Activated naive CD8-positive, alpha-beta T cell treated with anti-CD3 and anti-CD28 coated beads, Interleukin-2, amount 50 U/mL, for 16 hours (primary cell): ENCODE data around the gene CAMK2N1.

Experiments
- DNase-seq: peaks from one replicate; pipeline ENCODE4 v3.0.0-alpha.2; 2020; ENCODE audit warnings: low read depth, low spot score

Gene CAMK2N1

DNA sequence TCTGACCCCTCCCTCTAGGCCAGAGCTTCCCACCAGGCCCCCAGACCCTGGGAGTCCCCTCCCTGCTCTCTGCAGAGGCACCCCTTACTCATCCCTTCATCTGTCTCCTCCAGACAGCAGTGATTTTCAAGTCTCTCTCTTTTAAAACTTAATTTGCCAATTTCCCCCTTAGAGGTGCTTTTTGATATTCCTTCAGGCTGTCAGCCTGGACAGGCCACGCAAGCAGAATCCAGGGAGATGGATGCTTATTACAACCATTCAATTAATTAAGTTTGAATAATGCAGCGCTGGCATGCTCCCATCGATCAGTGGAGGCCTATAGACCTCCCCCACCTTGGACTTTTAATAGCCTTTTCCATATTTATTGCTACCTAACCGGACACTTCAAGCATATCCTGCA is 6.2 kb downstream of the CAMK2N1 start:
- DNase-seq, result no peak

DNA sequence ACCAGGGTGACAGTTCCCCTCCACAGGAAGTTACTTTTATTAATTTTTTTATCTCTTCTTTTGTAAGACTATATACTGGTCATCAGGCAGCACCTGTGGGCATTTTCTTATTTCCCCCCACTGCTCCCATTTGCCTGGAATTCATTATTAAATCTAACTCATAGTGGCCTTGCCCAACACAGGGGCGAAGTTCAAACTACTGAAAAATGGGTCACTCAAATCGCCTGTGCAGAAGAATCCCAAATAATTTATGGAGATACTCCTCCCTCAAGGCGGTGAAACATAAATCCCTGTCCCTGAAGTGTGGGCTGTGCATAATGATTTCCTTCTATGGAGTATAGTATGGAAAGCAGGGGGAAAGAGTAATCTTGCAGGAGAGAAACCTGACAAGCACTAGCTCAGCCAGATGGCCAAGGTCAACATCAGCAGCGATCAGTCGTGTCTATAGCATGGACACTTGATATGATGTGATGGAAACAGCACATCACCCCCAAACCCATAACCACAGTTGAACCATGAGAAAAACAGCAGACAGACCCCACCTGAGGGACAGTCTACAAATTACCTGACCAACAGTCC is 7.9 kb downstream of the CAMK2N1 start:
- DNase-seq, result no peak

DNA sequence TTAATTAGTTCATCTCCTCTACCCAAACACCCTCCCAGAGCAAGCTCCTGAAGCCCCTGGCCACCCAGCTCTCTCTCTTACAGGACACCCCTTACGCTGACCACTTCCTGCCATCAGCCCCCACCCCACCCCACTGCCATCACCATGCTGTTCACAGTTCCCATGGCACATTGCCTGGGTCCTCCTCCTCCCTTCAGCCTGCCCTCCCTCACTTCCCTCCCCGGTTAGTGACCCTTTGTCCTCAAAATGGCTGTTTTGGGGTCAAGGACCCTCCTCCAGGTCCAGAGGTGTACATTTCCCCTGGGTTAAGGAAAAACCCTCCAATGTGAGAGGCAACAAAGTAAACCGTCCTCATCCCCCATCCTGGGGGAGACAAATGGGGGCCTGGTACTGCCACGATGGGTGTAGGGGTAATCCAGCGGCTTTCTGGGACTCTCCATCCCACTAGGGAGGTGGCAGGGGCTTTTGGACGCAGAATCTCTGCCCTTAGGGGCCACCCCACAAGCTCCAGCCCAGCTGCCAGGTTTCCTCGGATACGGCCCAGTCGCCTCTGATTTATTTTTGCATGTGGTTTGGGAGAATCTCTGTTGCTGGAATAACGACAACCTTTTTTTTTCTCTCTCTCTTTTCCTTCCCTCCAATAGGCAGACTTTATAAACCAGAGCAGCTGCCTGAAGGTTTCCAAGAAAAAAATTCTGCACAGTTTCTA is 8.5 kb downstream of the CAMK2N1 start:
- DNase-seq, result no peak

DNA sequence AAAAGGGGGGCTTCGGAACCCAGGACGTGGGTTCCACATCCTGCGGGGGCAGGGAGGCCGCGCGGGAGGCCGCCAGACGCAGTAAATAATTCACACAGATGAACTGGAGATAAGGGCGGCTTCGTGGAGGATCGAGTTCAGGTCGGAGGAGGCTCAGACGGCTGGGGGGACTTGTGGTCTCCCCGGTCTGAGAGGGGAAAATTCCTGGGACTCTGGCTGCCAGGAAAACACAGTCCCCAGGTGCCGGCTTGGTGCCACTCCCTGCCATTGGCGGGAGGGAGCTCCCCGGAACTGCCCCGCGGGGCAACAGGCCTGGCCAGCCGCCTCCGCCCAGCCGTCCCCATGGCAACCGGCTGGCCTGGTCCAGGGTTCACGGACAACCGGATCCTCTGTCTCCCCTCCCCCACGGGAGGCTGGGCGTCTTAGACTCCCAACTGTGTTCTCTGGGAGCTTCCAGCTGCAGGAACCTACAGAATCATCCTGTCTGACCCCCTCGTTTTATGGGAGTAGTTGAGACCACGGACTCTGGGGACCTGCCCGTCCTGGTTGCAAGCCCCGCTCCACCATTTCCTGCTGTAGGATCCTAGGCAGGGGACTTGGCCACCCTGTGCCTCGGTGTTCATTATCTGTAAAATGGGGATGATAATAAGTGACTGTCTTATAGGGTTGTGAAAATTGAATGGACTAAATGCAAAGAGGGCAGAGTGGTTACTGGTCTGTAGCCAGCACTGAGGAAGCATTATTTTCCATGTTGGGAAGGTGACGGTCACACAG is 9.6 kb downstream of the CAMK2N1 start:
- DNase-seq, result no peak

DNA sequence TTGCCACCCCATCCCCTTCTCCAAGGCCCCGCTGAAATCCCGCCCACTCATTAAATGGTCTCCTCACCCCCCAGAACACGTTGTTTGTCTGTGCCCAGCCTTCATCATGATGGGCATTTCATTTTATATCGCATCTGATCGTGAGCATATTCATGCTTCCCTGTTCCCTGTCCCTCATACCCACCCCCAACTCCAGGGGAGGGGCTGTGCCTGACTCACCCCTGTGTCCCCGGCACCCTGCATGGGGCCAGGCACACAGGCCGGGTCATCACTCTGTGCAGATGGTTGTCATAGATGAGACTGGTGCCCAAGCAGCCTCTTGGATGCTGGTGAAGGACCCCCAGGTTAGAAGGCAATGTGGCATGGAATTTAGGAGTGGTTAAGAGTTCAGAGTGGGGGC is 11.0 kb downstream of the CAMK2N1 start:
- DNase-seq, result no peak

DNA sequence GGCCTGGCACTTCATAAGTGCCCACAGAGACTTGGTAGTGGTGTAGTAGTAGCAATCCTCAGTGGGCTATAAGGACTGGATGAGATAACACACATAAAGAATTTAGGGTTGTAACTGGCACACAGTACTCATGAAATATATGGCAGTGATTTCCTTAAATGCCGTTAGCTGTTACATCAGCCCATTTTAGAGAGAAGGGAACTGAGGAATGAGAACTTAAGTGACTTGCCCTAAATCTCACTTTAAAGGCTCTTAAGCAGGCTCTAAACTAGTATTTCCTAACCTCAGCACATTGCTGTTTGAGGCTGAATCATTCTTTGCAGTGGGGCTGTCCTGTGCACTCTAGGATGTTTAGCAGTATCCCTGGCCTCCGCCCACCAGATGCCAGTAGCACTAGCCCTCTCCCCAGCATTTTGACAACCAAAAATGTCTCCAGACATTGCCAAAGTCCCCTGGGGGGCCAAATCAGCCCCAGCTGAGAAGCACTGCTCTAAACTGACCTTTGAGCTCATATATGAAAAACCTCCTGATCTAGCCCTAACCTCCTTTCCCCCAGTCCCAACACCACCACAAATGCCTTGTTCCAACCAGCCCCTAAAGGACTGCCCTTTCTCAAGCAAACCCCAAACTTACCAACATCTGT is 11.6 kb downstream of the CAMK2N1 start:
- DNase-seq, result no peak

DNA sequence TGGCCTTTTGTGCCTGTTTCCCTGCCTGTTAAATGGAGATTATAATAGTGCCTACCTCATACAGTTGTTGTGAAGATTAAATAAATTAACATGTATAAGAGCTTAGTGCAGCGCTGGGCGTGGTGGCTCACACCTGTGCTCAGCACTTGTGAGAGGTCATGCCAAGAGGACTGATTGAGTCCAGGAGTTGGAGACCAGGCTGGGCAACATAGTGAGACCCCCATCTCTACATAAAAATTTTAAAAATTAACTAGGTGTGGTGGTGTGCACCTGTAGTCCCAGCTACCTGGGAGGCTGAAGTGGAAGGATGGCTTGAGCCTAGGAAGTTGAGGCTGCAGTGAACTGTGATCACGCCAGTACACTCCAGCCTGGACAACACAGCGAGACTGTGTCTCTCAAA is 12.1 kb downstream of the CAMK2N1 start:
- DNase-seq, result no peak

DNA sequence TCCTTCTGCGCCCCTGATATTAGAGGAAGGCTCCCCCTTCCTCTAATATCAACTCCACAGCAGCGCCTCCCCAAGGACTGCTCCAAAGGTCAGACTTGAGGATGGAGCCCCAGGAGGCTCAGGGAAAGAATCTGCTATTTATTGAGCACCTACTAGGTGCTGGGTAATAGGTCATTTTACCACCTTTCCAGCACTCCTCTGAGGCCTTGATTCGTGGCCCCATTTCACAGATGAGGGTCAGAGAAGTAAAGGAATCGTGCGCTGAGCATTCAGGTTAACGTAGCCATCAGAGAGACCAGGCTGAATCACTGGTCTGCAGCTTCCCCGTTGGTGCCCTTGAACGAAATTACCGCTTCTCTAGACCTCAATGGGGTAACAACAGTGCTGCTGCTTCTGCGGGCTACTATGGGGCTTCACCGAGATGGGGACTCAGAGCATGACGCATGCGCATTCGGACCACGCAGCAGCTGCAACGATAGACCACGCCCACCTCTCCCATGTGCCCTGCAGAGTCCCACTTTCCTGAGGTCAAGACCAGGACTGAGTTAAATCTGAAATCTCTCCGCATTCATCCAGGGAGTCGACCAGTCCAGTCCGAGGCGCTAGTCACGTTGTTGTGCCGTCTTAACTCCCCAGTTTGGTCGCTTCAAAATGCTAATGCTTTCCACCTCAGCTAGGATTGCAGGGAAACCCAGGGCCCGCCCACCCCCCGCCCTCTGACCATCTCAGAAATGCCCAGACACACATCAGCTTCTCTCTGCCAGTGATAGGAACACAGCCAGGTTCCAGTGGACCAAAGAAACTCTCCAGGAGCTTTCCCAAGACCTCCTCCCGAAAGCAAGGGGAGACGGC is 12.9 kb downstream of the CAMK2N1 start:
- DNase-seq, result no peak

DNA sequence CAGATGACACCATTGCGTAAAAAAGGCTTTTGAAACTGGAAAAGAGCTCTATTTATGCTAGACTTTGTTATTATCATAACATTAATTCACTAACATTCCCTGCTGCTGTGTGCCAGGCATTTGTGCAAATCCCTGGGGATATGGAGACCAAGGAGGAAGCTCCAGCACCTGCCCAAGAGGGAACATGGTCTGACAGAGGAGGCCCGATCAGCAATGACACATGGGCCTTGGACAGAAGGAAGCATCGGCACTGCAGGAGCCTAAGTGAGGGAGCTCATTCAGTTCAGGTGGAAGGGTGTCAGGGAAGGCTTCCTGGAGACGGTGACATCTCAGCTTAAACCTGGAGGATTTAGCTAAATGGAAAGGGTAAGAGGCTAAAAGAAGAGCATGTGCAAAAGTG is 13.9 kb downstream of the CAMK2N1 start:
- no peak for DNase-seq

DNA sequence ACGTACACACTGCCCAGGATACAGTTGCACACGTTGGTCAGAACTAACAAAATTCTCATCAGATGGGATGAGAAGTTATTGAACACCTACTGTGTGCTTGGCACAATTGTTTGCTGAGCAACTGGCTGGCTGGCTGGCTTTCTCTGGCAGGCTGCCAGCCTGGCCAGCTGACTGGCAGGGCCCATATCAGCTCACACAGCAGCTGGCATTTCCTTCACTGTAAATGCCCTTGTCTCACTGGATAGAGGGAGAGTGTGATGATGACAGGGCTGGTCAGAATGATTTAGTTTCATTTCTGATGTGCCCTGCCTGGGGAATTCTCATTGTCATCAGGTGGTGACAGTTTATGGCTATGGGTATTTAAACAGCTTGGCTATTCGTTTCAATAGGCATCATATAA is 15.8 kb downstream of the CAMK2N1 start:
- no peak for DNase-seq

DNA sequence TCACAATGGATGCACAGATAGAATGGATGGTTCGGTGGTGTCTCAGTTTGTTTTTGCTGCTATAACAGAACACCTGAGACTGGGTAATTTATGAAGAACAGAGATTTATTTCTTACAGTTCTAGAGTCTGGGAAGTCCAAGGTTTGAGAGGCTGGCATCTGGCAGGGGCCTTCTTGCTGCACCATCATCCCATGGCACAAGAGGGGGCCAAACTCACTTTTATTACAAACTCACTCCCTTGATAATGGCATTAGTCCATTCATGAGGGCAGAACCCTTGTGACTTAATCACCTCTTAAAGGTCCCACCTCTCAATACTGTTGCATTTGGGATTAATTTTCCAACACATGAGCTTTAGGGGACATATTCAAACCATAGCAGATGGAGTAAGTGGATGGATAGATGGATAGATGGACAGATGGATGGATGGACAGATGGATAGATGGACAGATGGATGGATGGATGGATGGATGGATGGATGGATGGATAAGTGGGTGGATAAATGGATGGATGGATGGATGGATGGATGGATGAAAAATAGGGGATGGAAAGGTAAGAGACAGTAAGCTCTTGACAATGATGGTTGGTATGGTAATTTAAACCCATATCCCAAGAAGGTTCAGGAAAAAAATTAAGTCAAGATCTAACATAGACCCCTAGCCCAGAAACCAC is 16.5 kb downstream of the CAMK2N1 start:
- DNase-seq, result no peak

DNA sequence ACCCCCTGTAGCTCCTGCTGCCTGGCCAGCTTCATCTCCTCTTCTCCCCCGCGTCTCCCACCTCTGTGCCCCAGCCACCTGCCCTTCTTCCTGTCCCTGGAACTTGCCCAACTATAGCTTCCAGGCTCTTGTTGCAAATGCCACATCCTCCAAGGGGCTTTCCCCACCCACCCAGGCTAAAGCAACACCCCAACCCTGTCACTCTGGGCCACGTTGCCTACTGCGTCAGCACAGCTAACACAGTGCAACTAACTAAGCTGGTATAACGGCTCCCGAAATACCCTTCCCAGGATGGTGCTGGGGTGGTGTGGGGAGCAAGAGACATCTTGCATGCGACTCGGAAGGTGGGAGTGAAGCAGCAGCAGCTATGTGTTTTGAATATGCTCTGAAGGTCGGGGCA is 19.7 kb downstream of the CAMK2N1 start:
- DNase-seq, result no peak

DNA sequence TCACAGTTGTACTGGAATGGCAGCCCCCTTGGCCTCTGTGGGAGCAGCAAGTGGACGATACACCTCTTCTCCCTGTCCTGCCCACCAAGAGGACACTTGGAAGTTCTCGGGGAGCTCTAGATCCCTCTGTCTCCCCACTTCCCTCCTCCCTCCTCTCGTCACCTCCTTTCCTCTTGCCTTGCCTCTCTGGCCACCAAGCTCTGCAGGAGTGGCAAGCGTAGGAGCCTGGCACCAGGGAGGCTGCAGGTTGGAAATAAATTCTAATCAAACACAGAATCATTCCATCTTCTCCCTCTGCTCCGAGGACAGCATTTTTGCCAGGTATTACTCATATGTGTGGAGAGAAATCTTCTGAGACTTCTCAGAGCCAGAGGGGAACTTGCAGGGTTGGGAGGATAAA is 20.8 kb downstream of the CAMK2N1 start:
- no peak for DNase-seq

DNA sequence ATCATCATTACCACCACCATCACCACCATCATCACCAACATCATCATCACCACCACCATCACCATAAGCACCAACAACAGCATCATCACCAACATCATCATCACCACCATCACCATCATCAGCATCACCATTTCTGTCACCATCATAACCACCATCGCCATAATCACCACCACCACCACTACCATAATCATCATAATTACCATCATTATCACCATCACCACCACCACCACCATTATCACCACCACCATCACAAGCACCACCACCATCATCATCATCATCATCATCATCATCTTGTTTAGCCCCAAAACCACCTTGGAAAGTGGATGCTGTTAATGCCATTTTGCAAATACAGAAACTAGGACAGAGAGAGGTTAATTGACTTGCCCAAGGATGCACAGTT is 22.5 kb downstream of the CAMK2N1 start:
- no peak for DNase-seq

DNA sequence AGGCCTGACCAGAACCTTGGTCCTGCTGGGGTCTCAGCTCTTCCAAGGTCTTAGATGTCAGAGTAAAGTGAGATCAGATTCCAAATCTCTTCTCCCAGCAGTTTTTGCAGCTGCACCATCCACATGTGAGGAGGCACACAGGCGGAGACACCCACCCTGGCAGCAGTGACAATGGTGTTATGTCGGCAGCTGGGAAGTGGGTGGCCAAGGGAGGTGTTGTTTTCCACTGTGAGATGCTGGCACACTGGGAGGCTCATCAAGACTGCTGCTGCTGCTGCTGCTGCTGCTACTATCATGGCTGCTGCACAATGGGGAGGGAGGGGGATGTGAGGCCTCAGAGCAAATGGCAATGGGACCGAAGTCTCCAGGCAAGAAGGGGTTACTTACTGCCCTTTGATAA is 23.6 kb downstream of the CAMK2N1 start:
- DNase-seq, result no peak

DNA sequence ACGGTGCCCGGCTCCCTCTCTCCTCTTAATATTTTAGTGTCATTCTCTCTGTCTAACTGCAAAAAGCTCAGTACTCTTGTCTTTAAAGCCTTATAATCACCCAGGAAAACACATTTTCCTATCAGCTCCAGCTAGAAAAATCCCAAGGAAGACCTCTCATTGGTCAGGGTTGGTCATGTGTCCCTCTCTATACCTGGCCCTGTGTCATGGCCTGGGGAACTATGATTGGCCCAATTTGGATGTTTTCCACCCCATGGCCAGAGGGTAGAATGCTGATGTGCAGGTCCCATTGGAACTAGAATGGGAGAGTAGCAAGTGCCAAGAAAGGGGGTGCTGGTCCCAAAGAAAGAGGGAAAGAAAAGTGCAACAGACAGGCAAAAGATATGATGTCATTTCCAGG is 27.3 kb downstream of the CAMK2N1 start:
- DNase-seq, result no peak

DNA sequence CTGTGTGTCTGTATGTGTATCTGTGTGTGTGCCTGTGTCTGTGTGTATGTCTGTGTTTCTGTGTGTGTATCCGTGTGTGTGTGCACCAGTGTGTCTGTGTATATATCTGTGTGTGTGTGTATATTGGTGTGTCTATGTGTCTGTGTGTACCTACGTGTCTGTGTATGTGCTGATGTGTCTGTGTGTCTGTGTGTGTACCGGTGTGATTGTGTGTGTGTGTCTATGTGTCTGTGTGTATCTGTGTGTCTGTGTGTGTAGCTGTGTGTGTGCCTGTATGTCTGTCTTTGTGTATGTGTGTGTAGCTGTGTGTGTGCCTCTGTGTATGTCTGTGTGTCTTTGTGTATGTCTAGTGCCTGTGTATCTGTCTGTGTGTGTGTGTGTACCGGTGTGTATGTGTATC is 32.0 kb downstream of the CAMK2N1 start:
- DNase-seq, result no peak

DNA sequence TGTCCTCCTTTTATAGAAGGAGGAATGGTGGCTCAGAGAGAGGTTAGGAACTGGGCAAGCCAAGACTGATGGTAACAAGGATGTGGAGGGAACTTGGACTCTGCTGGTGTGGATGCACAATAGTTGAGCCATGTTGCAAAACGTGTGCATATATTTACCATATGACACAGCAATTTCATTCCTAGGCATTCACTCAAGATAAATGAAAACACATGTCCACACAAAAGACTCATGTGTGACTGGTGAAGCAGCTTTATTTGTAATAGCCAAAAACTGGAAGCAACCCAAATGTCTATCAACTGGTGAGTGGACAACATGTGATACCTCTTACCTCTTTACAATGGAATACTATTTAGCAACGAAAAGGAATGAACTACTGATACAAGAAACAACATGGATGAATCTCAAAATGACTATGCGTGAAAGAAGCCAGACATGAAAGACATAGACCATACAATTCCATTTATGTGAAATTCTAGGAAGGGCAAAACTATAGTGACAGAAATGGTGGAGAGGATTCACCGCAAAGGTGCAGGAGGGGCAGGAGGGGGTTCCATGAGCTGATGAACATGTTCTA is 36.2 kb downstream of the CAMK2N1 start:
- no peak for DNase-seq

DNA sequence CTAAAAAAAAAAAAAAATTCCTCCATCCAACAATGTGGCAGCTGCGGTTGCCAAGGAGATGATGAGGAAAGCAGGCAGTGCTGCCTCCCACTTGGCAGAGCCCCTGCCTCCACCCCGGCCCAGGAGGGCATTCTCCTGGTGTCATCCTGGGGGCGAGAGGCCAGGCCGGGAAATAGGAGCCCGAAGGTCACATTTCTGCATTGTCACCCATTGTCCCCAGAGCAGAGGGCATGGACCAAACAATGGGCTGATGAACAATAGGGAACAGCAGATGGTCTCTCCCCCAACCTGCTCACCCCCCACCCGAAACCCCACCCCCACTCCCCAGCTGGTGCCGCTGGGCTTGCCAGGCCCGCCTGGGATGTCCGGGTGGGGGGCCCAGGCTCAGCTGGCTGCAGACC is 37.3 kb downstream of the CAMK2N1 start:
- DNase-seq, result no peak

DNA sequence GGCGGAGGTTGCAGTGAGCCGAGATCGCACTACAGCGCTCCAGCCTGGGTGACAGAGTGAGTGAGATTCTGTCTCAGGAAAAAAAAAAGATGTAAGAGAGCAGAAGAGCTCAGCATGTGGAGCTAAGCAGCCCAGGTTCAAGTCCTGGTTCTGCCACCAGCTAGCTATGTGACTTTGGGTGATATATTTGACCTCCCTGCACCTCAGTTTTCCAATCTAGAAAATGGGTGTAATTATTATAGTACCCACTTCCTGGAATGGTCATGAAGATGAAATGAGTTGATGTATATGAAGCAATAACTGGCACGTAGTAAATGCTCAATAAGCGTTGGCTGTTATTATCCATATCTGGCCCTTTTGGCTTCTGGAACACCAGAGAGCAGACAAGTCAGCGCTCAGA is 38.2 kb downstream of the CAMK2N1 start:
- DNase-seq, result no peak

DNA sequence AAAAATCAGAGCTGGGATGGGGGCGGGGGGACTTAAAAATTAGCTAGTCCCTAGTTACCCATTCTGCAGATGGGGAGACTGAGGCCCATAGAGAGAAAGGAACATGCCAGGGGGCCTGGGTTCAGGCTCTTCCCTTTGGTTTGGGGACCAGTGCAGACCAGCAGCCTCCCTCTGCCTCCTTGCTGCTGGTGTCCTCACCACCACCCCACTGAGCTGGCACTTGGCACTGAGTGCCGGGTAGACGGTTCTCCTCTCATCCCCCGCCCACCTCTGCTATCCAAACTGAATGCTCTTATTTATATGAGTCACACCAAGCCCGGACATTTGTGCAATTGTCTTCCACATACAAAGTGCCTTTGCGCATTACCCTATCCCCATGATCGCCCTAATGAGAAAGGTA is 39.2 kb downstream of the CAMK2N1 start:
- no peak for DNase-seq
